NT2/D1 (cell line): ENCODE measurements around the gene GBF1.

Experiments
- SUZ12 ChIP-seq: IDR thresholded peaks from 2 replicates; pipeline ENCODE4 v1.6.1; 2011; ENCODE audit not compliant: insufficient read length, insufficient read depth; ENCODE audit errors: extremely low read depth
- YY1 ChIP-seq: IDR thresholded peaks from 2 replicates; pipeline ENCODE4 v1.6.1; 2011; ENCODE audit not compliant: insufficient read length, insufficient read depth
- ZNF274 ChIP-seq: IDR thresholded peaks from 2 replicates; pipeline ENCODE4 v1.6.1; 2011; ENCODE audit warnings: mild to moderate bottlenecking, low read depth, low read length

- TF ChIP-seq ZNF274, result no peak
- no peak for TF ChIP-seq SUZ12
- TF ChIP-seq YY1, result no peak
These were observed 16.5 kb downstream of the GBF1 start for GRCh38 chr10:102261842-102262241.
